HepG2 (cell line): Measurements from ENCODE around the gene LUC7L2. TPM values are rescaled to one million over a fixed set of nuclear protein-coding genes. Genes with fewer than 3 reads are reported as not detected.

Experiments used
- BRF2 ChIP-seq: sonication (generic); formaldehyde crosslinking; IDR thresholded peaks from 2 replicates; pipeline ENCODE4 v1.8.1; 2022; ENCODE audit warnings: mild to moderate bottlenecking, missing genetic modification reagents
- CHD4 ChIP-seq: fragments of 200-600 bp; sonication (generic); IDR thresholded peaks from 2 replicates; pipeline ENCODE4 v1.7.0; 2017; ENCODE audit warnings: mild to moderate bottlenecking, low read length, borderline replicate concordance
- DBP ChIP-seq: sonication (generic); formaldehyde crosslinking; IDR thresholded peaks from 2 replicates; pipeline ENCODE4 v1.4.0; 2020; ENCODE audit warnings: missing genetic modification reagents; ENCODE audit errors: not compliant biosample characterization
- DRAP1 ChIP-seq: IDR thresholded peaks from 2 replicates; pipeline ENCODE4 v1.6.1; 2016; ENCODE audit warnings: missing genetic modification reagents, missing compliant biosample characterization
- GLI4 ChIP-seq: sonication (generic); formaldehyde crosslinking; IDR thresholded peaks from 2 replicates; pipeline ENCODE4 v1.5.1; 2020; ENCODE audit warnings: missing genetic modification reagents, mild to moderate bottlenecking, moderate library complexity, borderline replicate concordance
- KLF11 ChIP-seq: IDR thresholded peaks from 2 replicates; pipeline ENCODE4 v1.6.1; 2016; ENCODE audit warnings: missing compliant biosample characterization
- MIER2 ChIP-seq: IDR thresholded peaks from 2 replicates; pipeline ENCODE4 v1.6.1; 2016; ENCODE audit warnings: missing biosample characterization, missing genetic modification reagents
- MTF2 ChIP-seq: sonication (generic); formaldehyde crosslinking; IDR thresholded peaks from 2 replicates; pipeline ENCODE4 v1.5.0; 2020; ENCODE audit warnings: missing genetic modification reagents, borderline replicate concordance
- MXD1 ChIP-seq: sonication (generic); formaldehyde crosslinking; IDR thresholded peaks from 2 replicates; pipeline ENCODE4 v1.4.0; 2020; ENCODE audit warnings: mild to moderate bottlenecking, missing genetic modification reagents
- NFYB ChIP-seq: sonication (generic); formaldehyde crosslinking; IDR thresholded peaks from 2 replicates; pipeline ENCODE4 v1.4.0; 2020; ENCODE audit warnings: missing genetic modification reagents
- NKX3-1 ChIP-seq: sonication (generic); formaldehyde crosslinking; IDR thresholded peaks from 2 replicates; pipeline ENCODE4 v1.5.0; 2020; ENCODE audit warnings: missing genetic modification reagents
- RBAK ChIP-seq: sonication (generic); formaldehyde crosslinking; IDR thresholded peaks from 2 replicates; pipeline ENCODE4 v1.5.1; 2020; ENCODE audit warnings: mild to moderate bottlenecking, missing genetic modification reagents
- SALL1 ChIP-seq: sonication (generic); formaldehyde crosslinking; IDR thresholded peaks from 2 replicates; pipeline ENCODE4 v1.8.0; 2022; ENCODE audit warnings: mild to moderate bottlenecking, missing genetic modification reagents
- TFDP1 ChIP-seq: IDR thresholded peaks from 2 replicates; pipeline ENCODE4 v1.6.1; 2016; ENCODE audit warnings: missing compliant biosample characterization, missing genetic modification reagents, borderline replicate concordance
- TFE3 ChIP-seq: IDR thresholded peaks from 2 replicates; pipeline ENCODE4 v1.6.1; 2016
- THAP9 ChIP-seq: sonication (generic); formaldehyde crosslinking; IDR thresholded peaks from 2 replicates; pipeline ENCODE4; 2020; ENCODE audit warnings: missing genetic modification reagents, mild to moderate bottlenecking, borderline replicate concordance
- TOE1 ChIP-seq: sonication (generic); formaldehyde crosslinking; IDR thresholded peaks from 2 replicates; pipeline ENCODE4 v1.4.0; 2020; ENCODE audit warnings: mild to moderate bottlenecking, missing genetic modification reagents
- TOPORS ChIP-seq: sonication (generic); formaldehyde crosslinking; IDR thresholded peaks from 2 replicates; pipeline ENCODE4 v1.8.0; 2023; ENCODE audit warnings: mild to moderate bottlenecking, missing genetic modification reagents
- ZMYM2 ChIP-seq: sonication (generic); formaldehyde crosslinking; IDR thresholded peaks from 2 replicates; pipeline ENCODE4 v1.8.0; 2022; ENCODE audit warnings: mild to moderate bottlenecking, missing genetic modification reagents
- ZNF784 ChIP-seq: sonication (generic); formaldehyde crosslinking; IDR thresholded peaks from 2 replicates; pipeline ENCODE4 v1.5.1; 2020; ENCODE audit warnings: missing genetic modification reagents, mild to moderate bottlenecking, borderline replicate concordance
- polyA plus RNA-seq, 8 experiments: library from polyadenylated mRNA; depleted of rRNA in 3 of 8; stranded (reverse) in 7 of 8; unstranded in 1 of 8; fragments of >200 nt; fragmentation: Illumina TruSeq in 4 of 8; extraction: Trizol in 4 of 8; gene quantifications; 2 replicates each; pipeline versions ENCODE4 v1.2.1 to v1.2.3, GENCODE V29; 2011 to 2016; ENCODE audit warnings: low read depth in 4 of 8, missing spikeins in 1 of 8, mixed read lengths in 1 of 8; ENCODE audit not compliant: insufficient read depth in 1 of 8
- total RNA-seq, 5 experiments: library from RNA; depleted of rRNA; stranded (reverse); fragments of >200 nt; fragmentation: Illumina TruSeq; extraction: Trizol; gene quantifications; 2 replicates each; pipeline ENCODE4 v1.2.3, GENCODE V29; 2016; ENCODE audit warnings: low read depth in 1 of 5

The LUC7L2 gene
- total and polyA plus RNA-seq, 2 of the 13 experiments (the other 11 are each of a cell fraction or from before 2014, with no cell fraction given) = 17.9 to 50.7 TPM

- no peak for TF ChIP-seq THAP9 (CRISPR knock-in tag)
- TF ChIP-seq SALL1 (CRISPR knock-in tag) = no peak
- no peak for TF ChIP-seq MXD1
- TF ChIP-seq MIER2 (CRISPR knock-in tag) = no peak
- no peak for TF ChIP-seq GLI4
- TF ChIP-seq TOPORS (CRISPR knock-in tag) = no peak
- no peak for TF ChIP-seq TOE1 (CRISPR knock-in tag)
- no peak for TF ChIP-seq DBP (CRISPR knock-in tag)
- TF ChIP-seq TFE3 (CRISPR knock-in tag) = peak; percentile 24; the same call in 1 of the 2 replicates
- TF ChIP-seq KLF11 = no peak
- peak; percentile 93 for TF ChIP-seq NFYB
- peak; percentile 70; the same call in 1 of the 2 replicates for TF ChIP-seq DRAP1 (CRISPR knock-in tag)
- peak; percentile 79; the same call in 1 of the 2 replicates for TF ChIP-seq ZNF784
- 0 out of 2 replicates have a peak, but pooled peaks have one; percentile 16 for TF ChIP-seq MTF2
- TF ChIP-seq ZMYM2 = no peak
- TF ChIP-seq TFDP1 (CRISPR knock-in tag) = peak; percentile 91; the same call in 1 of the 2 replicates
- TF ChIP-seq CHD4 = peak; percentile 50; the same call in 1 of the 2 replicates
- TF ChIP-seq NKX3-1 = no peak
- TF ChIP-seq RBAK (CRISPR knock-in tag) = no peak
- TF ChIP-seq BRF2 (CRISPR knock-in tag) = no peak
Measured at GRCh38 chr7:139360210-139360947, 685 bp downstream of the LUC7L2 start (continued).
